Stimulated activated CD8-positive, alpha-beta memory T cell treated with anti-CD3 and anti-CD28 coated beads, Interleukin-4, amount 100 ng/mL, for 48 hours (primary cell): Measurements from ENCODE around the gene DCAF6.
"Not testable (repeated sequence)": the region's sequence is repeated elsewhere in the genome, so short reads cannot be mapped to it uniquely, and the experiment has no call there.

Experiments
- DNase-seq: peaks from one replicate; pipeline ENCODE4 v3.0.0-alpha.2; 2020

DCAF6 gene, protein sequence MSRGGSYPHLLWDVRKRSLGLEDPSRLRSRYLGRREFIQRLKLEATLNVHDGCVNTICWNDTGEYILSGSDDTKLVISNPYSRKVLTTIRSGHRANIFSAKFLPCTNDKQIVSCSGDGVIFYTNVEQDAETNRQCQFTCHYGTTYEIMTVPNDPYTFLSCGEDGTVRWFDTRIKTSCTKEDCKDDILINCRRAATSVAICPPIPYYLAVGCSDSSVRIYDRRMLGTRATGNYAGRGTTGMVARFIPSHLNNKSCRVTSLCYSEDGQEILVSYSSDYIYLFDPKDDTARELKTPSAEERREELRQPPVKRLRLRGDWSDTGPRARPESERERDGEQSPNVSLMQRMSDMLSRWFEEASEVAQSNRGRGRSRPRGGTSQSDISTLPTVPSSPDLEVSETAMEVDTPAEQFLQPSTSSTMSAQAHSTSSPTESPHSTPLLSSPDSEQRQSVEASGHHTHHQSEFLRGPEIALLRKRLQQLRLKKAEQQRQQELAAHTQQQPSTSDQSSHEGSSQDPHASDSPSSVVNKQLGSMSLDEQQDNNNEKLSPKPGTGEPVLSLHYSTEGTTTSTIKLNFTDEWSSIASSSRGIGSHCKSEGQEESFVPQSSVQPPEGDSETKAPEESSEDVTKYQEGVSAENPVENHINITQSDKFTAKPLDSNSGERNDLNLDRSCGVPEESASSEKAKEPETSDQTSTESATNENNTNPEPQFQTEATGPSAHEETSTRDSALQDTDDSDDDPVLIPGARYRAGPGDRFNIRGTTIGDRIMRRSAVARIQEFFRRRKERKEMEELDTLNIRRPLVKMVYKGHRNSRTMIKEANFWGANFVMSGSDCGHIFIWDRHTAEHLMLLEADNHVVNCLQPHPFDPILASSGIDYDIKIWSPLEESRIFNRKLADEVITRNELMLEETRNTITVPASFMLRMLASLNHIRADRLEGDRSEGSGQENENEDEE

DNA sequence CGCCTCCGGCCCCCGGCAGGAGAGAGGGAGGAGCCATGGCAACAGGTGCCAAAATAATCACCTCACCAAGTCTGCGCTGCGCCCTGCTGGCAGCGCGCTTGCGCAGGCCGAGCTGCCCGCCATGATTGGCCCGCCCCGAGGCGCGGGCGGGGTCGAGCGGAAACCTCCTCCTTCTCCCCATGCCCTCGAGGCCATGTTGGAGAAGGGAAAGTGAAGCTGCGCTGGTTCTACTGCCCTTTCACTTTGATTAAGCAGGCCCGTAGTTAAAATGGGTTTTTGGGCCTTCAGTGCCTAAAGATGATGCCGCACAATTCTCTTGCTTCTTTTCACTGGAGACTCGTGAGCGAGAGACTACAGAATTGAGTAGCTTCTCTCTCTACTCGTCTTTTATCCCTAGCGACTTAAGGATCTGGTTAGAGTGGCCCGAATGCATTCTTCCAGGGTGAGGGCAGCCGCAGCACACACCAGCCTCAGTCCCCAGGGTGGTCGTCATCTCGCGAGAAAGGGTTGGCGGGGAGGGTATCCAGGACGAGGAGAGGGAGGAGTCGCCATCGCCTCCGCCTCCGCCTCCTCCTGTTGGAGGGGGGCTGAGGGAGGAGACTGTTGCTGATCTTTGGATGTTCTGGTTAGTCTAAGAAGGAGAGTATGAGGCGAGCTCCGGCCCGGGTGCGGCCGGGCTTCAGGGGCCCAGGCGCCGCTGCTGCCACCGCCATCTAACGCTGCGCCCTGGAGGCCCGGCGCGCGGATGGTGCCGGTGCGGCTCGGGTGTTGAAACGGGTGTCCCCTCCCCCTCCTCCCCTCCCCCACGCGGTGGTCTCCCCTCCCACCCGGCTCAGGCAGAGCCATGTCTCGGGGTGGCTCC is at the start of gene DCAF6:
Gene DCAF6 (plus strand): TSS at position 616 of the 862 bp plus-strand sequence. CDS start 229 bp downstream, at position 845.
- peak; percentile 94 for DNase-seq

DNA sequence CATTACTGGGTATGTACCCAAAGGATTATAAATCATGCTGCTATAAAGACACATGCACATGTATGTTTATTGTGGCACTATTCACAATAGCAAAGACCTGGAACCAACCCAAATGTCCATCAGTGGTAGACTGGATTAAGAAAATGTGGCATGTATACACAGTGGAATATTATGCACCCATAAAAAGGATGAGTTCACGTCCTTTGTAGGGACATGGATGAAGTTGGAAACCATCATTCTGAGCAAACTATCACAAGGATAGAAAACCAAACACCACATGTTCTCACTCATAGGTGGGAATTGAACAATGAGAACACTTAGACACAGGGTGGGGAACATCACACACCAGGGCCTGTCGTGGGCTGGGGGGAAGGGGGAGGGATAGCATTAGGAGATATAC is 49.3 kb upstream of the DCAF6 start:
- not testable (repeated sequence) for DNase-seq

DNA sequence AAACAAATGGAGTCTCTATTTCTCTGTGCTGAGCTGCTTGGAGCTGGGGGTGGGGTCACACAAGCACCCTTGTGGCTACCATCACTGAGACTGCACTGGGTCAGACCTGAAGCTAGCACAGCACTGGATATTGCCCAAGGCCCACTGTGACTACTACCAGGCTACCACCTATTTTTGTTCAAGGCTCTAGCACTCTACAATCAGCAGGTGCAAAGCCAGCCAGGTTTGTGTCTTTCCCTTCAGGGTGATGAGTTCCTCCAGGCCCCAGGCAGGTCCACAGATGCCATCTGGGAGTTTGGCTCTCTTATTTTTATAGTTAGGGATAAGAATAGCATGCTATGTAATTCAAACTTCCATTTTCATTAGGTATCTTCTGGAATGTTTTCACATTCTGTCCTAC is 46.1 kb upstream of the DCAF6 start:
- DNase-seq, result no peak

DNA sequence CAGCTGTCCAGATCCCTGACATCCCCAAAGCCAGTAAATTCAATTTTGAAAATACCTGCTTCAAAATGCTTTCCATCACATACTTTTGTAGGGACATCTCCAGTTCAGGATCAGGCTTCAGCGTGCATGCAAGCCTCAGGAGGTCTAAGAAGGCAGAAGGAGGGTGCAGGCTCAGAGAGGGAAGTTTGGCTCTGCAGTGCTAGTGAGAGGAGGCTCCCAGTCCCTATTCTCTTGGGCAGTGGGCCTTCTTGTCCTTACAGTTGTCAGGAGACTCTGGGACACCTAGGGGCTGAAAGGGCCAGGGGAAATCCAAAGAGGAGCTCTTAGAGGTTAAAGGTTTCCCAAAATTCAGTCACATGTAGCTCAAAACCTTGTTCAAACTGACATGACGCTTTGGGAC is 42.7 kb upstream of the DCAF6 start:
- no peak for DNase-seq

DNA sequence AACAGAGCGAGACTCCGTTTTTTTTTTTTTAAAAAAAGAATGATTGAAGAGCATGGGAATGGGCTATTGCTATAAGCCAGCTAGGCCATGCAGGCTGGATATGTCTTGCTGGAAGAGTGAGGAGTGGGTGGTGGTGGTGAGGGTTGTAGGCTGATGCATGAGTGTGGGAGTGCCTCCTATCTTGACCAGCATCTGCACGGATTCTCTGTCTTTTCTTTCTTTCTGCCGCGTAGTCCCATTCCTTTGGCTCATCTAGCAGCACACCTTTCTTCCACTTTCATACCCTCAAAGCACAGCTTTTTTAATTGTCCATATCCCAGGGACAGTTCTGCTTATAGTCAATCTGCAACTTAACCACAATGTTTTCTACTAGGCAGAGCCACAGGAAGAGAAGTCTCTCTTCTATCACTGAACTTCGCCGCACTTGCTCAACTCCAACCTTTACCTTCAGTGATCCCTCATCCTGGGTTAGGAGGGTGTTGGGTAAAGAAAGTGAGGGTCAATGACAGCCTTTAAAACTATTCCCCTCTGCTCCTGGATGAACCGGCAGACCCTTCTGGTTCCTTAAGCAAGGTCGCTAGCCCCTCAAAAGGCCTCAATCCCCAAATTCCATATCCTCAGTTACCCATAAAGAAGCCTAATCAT is 37.8 kb upstream of the DCAF6 start:
- no peak for DNase-seq

DNA sequence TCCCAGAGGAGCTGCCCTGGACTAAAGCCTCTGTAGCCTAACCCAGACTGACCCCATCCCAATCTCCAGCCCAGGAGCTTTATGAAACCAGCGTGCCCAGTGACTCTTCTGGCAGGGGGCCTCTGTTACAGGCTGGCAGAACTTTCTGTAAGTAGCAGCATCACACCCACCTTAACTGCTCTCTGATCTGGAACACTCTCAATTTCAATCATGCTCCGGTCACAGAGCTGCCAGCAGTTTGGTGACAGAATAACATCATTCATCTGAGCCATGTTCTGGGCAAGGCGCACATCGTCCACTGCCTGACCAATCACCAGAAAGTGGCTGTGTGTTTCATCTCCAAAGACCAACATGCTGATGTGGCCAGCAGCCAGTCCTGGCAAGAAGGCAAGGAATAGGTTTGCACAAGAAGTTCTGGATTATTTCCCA is 37.2 kb upstream of the DCAF6 start:
- DNase-seq, result no peak

DNA sequence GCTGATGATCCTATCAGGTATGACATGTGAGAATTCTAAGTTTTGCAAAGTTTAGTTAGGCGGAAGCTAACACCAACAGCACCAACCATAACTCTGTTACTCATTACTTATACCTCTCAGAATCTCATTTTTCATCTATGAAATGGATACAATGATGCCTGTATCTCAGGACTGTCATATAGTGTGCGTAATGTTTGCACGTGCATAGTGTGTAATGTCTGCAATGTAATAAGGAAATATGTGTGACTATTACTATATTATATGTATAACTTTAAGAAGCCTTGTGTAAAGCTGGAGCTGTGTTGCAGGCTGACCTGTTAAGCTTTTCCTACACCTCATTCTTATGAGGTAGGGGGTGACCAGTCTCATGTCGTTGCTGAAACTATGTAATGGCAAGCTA is 35.6 kb upstream of the DCAF6 start:
- DNase-seq, result no peak

DNA sequence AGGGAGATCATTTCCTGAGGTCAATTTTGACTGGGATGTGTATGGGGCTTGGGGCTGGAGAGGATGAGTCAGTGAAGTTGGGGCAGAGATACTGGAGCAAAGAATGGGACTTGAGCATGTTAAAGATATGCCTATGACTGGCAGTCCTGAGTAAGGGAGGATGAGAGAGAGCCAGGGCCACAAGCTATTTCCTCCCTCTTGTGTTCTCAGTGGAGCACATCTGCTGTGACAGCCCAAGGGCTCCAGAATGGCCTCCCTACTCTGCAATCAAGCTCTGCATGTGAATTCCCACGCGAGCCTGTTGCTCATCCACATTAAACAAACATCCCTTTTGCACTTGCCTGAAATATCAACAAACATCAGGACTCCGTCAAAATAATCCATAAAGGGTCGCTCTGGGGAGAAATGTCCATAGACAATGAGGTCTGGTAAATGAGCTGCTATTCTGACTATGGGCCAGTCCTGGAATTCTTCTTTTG is 31.8 kb upstream of the DCAF6 start:
- no peak for DNase-seq

DNA sequence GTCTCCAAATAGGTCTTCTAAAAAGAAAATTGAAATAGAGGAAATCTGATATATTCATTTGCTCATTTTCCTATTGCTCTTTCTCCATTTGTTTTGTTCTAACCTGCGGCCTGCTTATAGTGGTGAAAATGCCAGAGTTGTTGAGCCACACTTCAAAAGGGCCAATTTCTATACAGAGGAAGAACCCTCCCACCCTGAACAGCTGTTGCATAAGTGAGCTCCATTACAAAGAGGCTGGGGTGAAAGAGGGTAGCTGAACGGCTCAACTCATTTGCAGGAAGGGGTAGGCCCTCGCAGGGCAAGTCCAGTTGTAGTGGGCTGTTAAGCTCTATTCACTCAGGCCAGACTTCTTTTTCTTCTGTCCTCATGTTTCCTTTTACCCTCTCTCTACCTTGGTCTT is 31.3 kb upstream of the DCAF6 start:
- DNase-seq, result no peak

DNA sequence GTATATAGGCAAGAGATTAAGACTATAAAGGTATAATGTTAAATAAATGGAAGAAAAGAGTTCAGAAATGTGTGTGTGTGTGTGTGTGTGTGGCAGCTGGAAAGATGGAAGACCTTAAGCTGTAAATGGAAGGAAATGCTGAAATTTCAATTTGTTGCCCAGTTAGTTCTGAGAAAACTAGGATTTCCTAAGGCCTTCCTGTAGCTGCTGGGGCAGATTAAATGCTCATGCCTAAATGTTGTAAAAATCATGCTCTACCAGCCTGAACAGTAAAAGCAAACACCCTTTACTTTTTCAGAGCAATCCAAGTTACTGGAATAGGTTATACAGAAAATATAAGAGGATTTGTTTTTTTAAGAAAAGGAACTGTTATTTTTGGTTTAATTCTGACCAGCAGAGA is 30.8 kb upstream of the DCAF6 start:
- DNase-seq, result no peak

DNA sequence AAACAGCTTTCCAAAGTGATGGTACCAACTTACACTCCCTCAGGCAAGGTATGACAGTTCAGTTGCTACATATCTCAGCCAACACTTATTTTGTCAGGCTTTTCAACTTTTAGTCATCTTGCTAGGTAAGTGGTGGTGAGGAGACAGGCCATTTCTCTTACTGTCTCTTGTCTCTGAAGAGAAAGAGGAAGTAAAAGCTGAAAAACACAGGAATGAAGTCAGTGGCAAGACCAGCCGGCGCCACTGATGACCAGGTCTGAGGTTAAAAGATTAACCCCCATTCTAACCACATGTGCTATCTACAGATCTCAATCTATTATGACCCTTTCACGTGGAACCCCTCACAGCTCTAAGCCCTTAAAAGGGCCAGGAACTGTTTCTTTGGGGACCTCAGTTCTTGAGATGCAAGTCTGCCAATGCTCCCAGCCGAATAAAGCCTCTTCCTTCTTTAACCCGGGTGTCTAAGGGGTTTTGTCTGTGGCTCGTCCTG is 26.7 kb upstream of the DCAF6 start:
- no peak for DNase-seq

DNA sequence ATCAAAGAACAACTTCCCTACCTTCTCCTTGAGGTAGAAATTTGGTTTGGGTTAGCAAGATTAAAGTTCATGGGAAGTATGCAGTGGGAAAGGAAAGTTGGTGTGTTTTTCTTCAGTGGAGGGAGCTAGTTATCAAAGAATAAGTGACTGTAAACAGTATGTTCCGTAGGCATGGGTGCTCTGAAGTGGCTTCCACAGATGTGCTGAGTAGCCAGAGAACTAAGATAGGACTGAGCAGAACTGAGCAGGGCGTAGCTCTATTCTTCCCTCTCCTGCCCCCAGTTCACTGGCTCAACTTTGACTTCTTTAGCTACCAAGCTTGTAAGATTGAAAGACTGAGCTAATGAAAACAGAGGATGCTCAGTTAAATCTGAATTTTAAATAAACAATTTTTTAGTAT is 26.0 kb upstream of the DCAF6 start:
- DNase-seq, result no peak

DNA sequence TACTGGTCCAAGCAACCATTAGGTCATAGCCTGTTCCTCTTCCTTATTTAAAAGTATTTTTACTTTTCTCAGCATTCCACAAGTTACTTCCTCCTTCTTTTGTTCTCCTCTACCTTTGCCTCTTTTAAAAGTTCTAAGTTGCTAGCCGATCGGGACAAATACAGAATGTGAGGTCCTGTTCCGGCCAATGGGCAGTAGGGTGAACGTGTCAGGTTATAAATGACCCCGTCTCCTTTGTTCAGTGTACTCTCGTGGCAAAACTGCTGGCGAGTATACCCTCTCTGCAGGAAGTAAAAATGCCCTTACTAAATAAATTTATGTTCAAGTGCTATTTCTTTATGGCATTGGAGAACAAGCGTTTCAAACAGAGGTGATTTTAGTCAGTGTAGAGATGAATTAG is 25.1 kb upstream of the DCAF6 start:
- DNase-seq, result no peak

DNA sequence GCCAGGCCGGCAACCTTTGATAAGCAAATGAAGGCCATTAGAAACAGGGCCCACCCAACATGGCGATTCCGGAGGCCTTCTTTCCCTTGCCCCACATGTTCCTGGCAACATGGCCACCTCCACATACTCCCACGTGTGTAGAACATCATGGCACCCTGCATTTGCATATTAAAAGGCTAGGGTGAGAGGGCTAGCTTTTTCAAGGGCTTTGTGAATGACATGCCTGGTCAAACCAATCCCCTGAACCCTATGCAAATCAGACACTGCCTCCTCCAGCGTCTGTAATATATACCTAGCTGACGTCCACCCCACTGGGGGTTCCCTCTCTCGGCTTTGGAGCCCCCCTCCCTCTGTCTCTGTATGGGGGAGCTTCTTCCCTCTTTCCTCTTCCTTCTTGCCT is 24.2 kb upstream of the DCAF6 start:
- DNase-seq, result no peak

DNA sequence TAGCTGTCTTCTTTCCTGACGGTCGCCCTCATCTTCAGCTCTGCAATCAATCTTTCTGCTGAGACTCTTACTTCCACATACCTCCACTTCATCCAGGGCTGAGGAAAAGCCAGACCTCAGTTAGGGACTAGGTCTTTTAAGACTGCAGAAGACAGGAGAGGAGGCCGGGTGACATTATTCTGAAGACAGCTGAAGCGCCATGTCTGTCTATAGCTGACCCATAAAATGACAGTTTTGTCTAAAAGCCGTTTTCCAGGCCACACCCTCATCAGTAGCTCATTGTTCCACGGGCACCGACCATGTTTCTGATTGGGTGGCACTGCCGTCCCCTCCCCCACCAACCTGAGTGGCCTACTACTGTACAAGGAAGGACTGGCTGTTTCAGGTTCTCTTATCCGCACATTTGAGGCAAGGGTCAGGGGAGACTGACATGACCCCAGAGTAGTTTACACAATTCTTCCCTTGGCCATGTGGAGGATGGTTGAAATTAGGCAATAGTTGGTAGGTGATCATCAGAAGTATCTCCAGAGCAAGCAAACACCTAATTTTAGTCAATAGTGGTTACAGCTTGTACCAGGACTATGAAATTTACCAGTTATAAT is 22.5 kb upstream of the DCAF6 start, which contains the start of gene ADCY10:
Gene ADCY10 (minus strand): TSS at position 240 of the 602 bp plus-strand sequence. CDS start 8,994 bp downstream, outside the sequence.
- no peak for DNase-seq

DNA sequence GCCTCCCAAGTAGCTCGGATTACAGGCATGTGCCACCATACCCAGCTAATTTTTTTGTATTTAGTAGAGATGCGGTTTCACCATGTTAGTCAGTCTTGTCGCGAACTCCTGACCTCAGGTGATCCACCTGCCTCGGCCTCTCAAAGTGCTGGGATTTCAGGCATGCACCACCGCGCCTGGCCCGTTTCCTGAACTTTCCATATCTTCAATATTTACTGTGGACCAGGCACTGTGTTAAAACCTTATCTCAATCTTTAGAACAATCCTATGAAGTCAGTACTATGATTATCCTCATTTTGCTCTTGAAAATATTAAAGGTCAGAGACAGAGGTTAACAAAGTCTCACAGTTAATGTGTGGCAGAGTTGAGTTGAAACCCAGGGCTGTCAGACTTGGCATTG is 20.9 kb upstream of the DCAF6 start:
- no peak for DNase-seq

DNA sequence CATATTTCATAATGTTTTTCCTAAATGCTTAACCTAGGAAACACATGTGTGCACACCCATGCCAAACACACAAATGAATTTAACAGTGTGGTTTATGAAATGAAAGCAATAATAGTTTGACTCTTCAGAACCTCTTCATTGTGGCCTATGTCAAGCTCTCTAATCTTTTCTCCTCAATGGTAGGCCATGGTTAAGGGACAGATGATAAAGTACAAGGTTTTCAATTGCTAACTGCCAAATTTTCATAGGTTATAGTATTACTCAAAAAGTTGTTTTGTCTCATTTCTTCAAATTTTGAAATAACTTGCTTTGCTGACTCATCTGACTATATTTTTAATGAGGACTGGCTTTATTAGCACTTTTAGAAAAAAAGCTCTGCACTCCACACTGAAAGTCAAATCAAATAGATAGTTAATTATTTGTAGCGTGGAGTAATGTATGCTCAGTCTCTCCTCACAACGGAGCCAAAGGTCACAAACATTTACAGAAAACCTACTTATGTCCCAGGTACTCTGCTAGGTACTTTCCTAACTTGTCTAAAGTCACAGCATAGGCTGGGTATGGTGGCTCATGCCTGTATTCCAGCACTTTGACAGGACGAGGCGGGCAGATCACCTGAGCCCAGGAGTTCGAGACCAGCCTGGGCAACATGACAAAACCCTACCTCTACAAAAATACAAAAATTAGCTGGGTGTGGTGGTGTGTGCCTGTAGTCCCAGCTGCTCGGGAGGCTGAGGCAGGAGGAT is 19.5 kb upstream of the DCAF6 start:
- no peak for DNase-seq

DNA sequence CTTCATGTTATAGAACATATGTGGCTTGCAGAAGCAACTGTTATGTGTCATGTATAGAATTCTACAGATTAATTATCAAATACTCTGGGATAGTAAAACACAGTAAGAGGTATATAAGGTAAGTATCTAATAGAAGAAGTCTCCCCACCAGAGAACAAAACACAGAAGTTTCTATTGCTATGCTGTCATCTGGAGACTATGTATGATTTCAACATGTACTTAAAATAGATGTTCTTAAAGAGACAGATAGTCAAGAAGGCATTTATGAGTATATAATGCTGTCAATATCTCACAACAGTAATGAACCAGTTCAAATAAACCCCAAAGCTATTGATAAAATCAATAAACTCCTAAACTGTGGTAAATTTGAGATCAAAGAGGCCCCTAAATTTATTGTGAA is 14.5 kb upstream of the DCAF6 start:
- no peak for DNase-seq

DNA sequence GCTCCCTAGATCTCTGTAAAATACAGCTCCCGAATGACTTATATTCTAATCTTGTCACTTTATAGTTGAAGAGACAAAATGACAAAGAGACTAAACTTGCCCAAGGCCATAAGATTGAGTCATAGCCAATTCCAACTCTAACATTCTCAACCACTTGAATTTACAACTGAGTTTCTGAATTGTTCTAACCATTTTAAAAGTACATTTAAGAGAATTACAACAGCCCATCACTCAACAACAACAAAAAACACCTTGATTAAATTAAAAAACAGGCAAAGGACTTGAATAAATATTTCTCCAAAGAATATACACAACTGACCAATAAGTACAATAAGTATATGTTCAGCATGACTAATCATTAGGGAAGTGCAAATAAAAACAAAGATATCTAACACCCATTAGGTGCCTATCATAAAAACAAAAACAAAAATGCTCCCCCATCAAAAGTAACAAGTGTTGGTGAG is 13.8 kb upstream of the DCAF6 start:
- no peak for DNase-seq

DNA sequence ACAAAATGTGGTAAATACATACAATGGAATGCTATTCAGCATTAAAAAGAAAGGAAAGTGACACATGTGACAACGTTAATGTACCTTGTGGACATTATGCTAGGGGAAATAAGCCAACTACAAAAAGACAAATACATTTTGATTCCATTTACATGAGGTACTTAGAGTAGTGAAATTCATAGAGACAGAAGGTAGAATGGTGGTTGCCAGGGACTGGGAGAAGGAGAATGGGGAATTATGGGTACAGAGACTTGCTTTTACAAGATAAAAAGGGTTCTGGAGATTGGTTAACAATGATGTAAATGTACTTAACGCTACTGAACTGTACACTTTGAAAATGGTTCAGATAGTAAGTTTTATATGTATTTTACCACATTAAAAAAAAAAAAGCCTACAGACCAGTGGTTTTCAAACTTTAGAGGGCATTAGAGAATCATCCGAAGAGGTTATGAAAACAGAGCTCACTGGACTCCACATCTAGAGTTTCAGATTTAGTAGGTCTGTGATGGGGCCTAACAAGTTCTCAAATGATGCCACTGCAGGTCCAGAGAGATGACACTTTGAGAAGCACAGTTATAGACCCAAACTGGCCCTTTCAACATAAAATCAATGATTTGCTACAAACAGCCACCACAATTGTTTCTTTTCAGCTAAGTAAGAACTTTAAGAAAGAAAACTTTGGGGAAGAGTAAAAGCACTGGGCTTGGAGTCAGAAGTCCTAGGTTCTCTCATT is 13.0 kb upstream of the DCAF6 start:
- DNase-seq, result no peak
